ENCODE data around the gene ZC3HAV1L. TPM values are rescaled to one million over a fixed set of nuclear protein-coding genes. Genes with fewer than 3 reads are reported as not detected.

The ZC3HAV1L gene
- total and polyA plus RNA-seq, 2 of the 13 experiments (the other 11 are each of a cell fraction or from before 2014, with no cell fraction given) = 8.4 to 11.1 TPM

DNA sequence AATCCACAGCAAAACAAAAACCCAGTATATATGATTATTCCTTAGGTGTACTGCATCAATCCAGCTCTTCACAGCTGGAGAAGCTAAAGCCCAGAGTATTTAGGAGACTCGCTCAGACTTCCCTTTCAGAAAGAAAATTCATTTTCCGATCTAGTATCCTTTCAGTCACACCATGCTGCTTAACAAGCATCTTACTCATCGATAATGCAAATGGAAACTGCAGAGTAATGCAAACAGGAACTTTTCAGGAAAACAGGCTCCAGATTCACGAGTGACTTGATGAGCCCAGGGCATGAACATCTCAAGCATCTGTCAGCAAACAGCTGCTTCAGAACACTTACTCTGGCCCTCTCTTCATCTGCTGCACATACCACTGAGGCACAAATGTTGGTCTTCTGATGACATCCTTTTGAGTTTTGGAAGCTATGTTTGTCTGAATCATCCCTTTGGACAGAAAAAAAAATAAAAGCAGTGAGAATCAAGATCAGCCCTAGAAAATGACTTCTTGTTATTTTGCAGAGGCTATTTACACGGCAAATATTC, 24.9 kb upstream of the ZC3HAV1L start:
- ATAC-seq (no peak), FAIRE-seq (no peak), DNase-seq (ENCODE audit: low spot score) (no peak)
- Histone ChIP-seq H3K4me2 (ENCODE audit: low read depth, low read length) (no peak overlapping the region), H3K36me3 (replicated peaks in 1 of 2; ENCODE audit: control insufficient read depth in 1 of 2, insufficient read depth in 2 of 2, low read length in 2 of 2) (peaks cover 24 to 68% of the 10 kb centered on the region in 2 experiments; a peak in 4 of 5 replicates), H3K9me3 (ENCODE audit: low read length) (no peaks in the 10 kb centered on the region), H3K27me3 (ENCODE audit: control insufficient read depth in 1 of 2, insufficient read depth in 2 of 2, low read length in 2 of 2) (no peaks in the 10 kb centered on the region), H4K20me1 (ENCODE audit: insufficient read depth, low read length) (no peaks in the 10 kb centered on the region), H3K27ac (ENCODE audit: extremely low read length, insufficient read depth, low read length) (no peak overlapping the region), H3K4me1 (ENCODE audit: insufficient read depth, low read length) (no peaks in the 10 kb centered on the region), H3K9ac (ENCODE audit: insufficient read depth, low read depth, low read length) (no peak overlapping the region), H3K79me2 (ENCODE audit: insufficient read depth, low read length) (no peaks in the 10 kb centered on the region), H2AFZ (ENCODE audit: low read length) (no peak overlapping the region), H3K4me3 (replicated peaks in 1 of 3; ENCODE audit: insufficient read depth in 1 of 3, low read depth in 2 of 3, low read length in 3 of 3) (no peak overlapping the region)
- BruUV-seq (replicated peaks) = no TSS peak
- ChIA-PET CTCF (ENCODE audit: low intra/inter-chr PET ratio, low total read pairs) (no interaction called here), POLR2A (no interaction called here)
- in situ Hi-C loops (cut with HindIII; ENCODE audit: extremely low pct_ligation_motif_present, low pct_unique_long_range_greater_than_20kb) = no loop called here
- intact Hi-C loops (cut with micrococcal nuclease; ENCODE audit: unreplicated experiment) = no loop called here
- TF ChIP-seq KDM5A (IDR thresholded peaks at IDR 0.05; ENCODE audit: borderline replicate concordance, low read length) (no peak), ZNF432 (CRISPR knock-in tag; IDR thresholded peaks at IDR 0.05; ENCODE audit: borderline replicate concordance) (no peak), ZHX1 (CRISPR knock-in tag; IDR thresholded peaks at IDR 0.05; ENCODE audit: low read depth) (no peak), HNRNPUL1 (IDR thresholded peaks at IDR 0.05; ENCODE audit: low read depth, low read length) (no peak), HNRNPLL (IDR thresholded peaks at IDR 0.05; ENCODE audit: low read depth, low read length, poor library complexity, severe bottlenecking) (no peak), ETV5 (CRISPR knock-in tag; IDR thresholded peaks at IDR 0.05; ENCODE audit: borderline replicate concordance) (no peak), ZNF556 (CRISPR knock-in tag; IDR thresholded peaks at IDR 0.05; ENCODE audit: borderline replicate concordance) (no peak)
- TF ChIP-seq, protein P1, sequence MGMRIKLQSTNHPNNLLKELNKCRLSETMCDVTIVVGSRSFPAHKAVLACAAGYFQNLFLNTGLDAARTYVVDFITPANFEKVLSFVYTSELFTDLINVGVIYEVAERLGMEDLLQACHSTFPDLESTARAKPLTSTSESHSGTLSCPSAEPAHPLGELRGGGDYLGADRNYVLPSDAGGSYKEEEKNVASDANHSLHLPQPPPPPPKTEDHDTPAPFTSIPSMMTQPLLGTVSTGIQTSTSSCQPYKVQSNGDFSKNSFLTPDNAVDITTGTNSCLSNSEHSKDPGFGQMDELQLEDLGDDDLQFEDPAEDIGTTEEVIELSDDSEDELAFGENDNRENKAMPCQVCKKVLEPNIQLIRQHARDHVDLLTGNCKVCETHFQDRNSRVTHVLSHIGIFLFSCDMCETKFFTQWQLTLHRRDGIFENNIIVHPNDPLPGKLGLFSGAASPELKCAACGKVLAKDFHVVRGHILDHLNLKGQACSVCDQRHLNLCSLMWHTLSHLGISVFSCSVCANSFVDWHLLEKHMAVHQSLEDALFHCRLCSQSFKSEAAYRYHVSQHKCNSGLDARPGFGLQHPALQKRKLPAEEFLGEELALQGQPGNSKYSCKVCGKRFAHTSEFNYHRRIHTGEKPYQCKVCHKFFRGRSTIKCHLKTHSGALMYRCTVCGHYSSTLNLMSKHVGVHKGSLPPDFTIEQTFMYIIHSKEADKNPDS (CRISPR knock-in tag; IDR thresholded peaks at IDR 0.05) = no peak
- WGBS (ENCODE audit: low lambda C conversion rate) = 97% methylated on average over 5 of the region's 5 CpGs

Data from HepG2 (cell line).